ENCODE measurements around the gene SNAI3.
A peak's percentile ranks its signal among the peaks of the same experiment; 100 is the strongest.

SNAI3 gene

DNA sequence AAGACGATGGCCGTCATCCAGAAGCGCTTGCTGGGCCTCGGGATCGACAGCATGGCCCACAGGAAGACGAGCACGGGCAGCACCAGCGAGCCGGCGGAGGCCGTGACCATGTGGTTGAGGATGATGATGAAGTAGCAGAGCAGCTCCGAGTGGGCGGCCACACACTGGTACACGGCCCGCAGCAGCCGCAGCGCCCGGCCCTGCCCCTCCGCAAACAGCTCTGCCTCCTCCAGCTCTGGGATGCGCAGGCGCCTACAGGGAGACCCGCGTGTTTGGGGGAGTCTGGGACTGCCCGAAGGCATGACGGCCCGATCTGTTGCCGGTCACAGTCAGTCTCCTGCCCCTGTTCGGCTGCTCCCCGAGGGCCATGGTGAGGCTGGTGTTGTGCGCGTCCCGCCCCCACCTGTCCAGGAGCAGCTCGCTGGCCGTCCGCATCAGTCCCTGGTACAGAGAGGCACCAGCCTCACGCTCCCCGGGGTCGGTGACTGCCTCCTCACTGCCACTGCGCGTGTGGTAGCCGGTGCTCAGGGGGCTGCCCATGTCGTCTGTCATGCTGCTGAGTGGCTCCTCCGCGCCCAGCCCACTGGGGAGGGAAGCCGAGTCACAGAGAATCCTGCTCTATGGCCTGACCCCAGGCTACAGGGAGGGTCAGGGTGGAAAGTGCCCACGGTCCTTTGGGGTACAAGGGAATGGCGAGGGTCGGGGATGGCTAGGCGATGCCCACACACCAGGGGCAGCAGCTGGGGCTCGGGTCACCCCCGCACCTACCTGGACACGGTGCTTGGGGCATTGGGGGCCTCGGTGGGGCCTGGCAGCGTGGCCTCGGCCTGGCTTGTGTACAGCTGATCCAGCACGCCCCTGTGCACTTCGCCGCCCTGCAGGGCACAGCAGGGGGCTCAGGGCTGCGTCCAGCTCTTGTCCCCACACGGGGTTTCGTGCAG, 35.8 kb upstream of the SNAI3 start:
- DNase-seq (ENCODE audit: low spot score): no peak

GRCh38 chr16:88721236-88721635, 34.9 kb upstream of the SNAI3 start:
- DNase-seq (ENCODE audit: low spot score): no peak

DNA sequence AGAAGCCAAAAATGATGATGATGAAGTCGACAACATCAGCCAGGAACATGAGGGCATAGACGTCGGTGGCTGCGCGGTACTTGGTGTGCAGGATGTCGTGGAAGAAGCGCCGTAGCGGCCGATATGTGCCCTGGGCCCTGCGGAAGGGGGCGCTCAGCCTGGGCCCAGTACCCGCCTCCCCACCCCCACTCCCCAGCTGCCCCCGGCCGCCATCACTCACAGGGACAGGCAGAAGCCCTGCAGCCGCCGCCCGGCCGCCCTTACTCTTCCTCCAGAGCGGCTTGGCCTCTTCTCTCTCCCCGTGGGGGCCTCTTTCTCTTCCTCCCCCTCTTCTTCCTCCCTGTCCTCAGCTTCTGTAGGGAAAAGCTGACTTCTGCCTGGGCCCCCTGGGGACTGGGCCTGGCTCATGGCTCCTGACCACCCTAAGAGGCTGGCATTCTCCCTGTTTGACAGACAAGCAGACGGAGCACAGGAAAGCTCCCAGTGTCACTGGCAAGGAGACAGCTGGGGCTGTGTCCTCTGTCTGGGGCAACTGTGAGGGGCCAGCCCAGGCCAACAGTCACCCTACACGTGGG, 34.2 kb upstream of the SNAI3 start:
- no peak for DNase-seq (ENCODE audit: low spot score)

DNA sequence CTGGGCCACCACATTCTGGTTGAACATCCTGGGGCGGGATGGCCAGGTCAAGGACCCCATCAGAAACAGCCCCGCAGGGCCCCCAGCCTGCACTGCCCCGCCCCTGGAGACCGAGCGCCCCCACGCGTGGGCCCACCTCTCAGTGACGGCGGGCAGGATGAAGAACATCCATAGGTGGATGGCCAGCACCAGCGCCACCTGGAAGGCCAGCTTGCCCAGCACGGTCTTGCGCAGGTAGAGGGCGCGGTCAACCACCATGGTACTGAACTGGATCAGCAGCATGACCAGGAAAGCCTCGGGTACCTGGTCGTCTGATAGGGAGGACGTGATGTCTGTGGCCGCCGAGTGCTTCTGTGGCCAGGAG, 33.6 kb upstream of the SNAI3 start:
- no peak for DNase-seq (ENCODE audit: low spot score)

- no peak for DNase-seq (ENCODE audit: low spot score)
These were observed 33.1 kb upstream of the SNAI3 start for GRCh38 chr16:88719267-88719932.

DNA sequence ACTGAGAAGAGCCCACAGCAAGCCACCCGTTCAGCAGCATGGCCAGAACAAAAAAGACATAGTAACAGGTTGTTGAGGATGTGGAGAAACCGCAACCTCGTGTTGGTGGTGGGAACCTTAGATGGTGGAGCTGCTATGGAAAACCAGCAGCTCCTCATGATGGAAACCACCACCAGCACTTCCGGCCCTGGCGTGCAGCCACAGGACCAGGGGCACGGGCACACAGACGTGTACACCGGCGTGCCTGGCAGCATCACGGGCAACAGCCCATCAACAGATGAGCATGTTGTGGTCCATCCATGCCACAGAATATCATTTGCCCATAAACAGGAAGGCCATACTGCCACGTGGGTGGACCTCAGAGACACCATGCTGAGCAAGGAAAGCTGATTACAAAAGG, 31.9 kb upstream of the SNAI3 start:
- DNase-seq (ENCODE audit: low spot score): no peak

GRCh38 chr16:88716601-88717001, 30.3 kb upstream of the SNAI3 start:
- DNase-seq (ENCODE audit: low spot score): no peak

GRCh38 chr16:88716201-88716600, 29.9 kb upstream of the SNAI3 start:
- DNase-seq (ENCODE audit: low spot score): no peak

DNA sequence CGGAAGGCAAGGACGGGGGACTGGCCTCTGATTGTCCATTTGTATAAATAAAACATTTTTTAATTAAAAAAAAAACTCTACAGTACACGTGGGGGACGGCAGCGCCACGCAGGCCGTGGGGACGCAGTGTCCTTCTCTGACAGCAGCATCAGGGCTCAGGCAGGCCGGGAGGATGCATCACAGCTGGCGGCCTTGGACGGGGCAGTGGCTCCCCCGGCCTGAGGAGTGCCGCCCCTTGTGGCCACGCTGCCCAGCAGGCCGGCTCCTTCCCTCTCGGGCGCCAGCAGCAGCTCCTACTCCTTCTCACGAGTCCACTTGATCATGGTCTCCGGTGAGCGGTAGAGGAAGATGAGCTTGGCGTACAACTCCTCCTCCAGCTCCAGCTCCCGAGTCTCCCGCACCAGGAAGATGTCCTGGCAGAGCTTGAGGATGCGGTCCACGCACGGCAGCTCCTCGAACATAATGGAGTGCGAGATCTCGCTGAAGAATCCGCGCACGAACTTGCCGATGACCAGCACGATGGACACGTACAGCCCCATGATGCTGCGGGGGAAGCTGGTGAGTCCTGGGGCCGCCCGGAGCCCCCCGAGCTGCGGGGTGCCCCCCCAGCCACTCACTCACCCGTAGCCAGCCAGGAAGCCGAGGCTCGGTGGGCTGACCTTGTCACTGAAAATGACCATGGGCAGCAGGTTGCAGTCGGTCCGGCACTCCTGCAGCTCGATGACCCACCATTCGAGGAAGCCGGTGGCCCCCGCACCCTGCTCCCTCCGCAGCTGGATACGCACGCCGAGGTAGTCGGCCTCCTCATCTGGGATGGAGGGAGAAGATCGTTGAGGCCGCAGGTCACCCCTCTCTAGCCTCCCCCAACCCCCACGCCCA, 29.2 kb upstream of the SNAI3 start:
- no peak for DNase-seq (ENCODE audit: low spot score)

DNA sequence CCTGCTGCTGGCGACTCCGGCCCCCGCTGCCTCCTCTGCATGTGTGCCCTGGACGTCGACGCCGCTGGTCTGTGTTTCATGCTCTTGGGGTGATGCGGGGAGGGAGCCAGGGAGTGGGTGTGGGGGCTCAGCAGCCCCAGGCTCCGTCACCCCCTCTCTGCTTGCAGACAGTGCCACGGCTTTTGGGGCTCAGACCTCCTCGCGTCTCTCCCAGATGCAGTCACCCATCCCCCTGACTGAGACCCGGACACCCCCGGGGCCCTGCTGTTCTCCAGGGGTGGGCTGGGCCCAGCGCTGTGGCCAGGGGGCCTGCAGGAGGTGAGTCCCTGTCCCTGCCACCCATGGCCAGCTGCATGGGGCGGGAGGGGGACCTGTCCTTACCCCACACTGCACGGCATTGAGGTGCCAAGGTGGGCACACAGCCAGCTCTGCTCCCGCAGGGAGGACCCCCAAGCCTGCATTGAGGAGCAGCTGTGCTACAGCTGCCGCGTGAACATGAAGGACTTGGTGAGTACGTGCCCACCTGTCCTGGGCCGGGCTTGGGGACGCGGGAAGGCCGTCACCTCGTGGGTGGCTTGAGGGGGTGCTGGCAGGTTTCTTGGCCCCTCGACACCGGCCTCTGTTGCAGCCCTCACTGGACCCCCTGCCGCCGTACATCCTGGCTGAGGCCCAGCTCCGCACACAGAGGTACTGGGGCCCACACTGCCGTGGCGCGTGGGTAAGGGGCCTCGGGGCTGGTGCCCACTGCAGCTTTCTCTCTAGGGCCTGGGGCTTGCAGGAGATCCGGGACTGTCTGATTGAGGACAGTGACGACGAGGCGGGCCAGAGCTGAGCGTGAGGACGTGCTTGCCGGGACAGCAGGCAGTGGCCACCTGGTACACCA, 28.4 kb upstream of the SNAI3 start:
- DNase-seq (ENCODE audit: low spot score): no peak

DNA sequence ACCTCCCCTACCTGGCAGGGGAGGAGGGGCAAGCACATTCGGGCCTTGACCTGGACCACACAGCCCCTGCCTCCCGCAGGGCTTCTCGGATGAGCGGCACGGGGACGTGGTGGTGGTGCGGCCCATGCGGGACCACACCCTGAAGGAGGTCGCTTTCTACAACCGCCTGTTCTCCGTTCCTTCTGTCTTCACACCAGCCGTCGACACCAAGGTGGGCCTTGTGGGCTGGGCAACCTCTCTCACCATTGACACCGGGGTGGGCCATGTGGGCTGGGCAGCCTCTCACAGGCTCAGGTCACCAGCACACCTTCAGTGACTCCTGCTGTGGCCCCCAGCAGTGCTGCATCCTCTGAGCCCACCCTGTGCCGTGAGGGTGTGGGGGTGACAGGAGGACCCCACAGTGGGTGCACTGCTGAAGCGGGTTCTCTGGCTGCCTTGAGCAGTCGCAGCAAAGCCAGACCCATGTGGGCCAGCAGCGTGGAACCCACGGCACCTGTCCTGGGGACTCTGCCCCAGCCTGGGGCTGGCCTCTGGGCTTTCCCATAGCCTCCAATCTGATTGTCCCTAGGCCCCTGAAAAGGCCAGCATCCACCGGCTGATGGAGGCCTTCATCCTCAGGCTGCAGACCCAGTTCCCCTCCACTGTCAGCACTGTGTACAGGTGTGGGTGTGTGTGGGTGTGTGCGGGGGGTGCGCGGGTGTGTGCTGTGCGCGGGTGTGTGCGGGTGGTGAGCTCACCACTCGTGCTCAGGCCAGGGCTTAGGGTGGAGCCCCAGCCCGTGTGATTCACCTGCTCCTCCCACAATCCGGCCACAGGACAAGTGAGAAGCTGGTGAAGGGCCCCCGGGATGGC, 27.5 kb upstream of the SNAI3 start:
- DNase-seq (ENCODE audit: low spot score): no peak

GRCh38 chr16:88713054-88713453, 26.7 kb upstream of the SNAI3 start:
- no peak for DNase-seq (ENCODE audit: low spot score)

GRCh38 chr16:88712362-88712979, 26.2 kb upstream of the SNAI3 start:
- no peak for DNase-seq (ENCODE audit: low spot score)

DNA sequence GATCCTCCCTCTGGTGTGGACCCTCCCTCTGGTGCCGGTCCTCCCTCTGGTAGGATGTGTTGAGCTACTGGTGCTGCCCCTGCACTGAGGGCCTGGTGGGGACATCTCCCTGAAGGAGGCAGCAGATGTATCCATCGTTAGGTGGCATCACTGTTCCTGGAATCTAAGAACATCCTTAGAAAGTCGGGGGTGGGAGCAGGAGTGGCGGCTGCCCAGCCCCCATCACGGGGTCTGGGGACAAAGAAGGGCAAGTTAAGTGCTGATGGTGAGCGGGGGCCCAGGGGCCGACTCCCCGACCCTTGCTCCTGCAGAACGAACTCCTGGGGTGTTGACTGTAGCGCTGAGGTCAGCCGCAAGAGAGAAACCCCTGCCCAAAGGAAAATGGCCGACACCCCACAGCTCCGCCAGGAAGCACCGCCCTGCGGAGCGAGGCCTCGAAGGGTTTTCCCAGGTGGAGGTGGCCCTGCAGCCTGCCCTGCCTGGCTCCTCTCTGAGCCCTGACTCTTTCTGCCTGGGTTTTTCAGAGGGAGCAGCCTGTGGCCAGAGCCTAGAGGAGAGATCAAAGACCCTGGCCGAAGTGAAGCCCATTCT, 25.5 kb upstream of the SNAI3 start:
- no peak for DNase-seq (ENCODE audit: low spot score)

GRCh38 chr16:88710556-88710955, 24.2 kb upstream of the SNAI3 start:
- DNase-seq (ENCODE audit: low spot score): no peak

DNA sequence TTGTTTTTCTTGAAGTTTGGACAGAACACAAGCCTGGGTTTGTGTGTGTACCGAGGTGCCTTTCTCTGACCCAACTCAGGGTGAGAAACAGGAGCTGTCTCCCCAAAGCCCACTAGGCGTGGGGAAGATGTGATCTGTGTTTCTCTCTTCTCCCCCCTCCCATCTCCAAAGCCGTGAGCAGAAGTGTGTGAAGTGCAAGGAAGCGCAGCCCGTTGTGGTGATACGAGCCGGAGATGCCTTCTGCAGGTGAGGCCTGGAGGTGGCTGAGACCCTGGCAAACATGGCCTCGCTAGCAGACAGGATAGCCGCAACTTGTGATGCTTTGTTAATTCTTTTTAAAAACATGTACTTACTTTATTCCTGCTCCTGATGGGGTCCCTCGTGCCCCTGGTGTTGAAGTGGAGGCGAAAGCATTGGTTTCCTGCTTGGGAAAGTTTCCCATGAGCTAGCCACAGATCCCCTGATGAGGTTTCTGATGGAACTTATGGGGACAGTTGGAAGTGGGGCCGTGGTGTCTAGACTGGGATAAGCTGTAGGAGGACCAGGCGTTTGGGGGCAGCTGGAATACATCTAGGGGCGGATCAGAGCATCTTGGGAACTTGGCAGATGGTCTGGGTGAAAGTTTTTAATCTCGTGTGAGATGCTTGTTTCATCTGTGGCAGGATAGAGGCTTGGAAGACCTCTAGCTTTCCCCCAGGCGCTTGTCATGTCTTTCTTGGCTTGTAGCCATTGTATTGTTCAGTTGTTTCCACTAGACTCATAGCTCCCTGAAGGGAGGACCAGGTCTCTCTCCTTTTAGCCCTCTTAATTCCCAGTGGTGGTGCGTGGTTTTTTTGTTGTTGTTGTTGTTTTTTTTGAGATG, 20.9 kb upstream of the SNAI3 start:
- no peak for DNase-seq (ENCODE audit: low spot score)

DNA sequence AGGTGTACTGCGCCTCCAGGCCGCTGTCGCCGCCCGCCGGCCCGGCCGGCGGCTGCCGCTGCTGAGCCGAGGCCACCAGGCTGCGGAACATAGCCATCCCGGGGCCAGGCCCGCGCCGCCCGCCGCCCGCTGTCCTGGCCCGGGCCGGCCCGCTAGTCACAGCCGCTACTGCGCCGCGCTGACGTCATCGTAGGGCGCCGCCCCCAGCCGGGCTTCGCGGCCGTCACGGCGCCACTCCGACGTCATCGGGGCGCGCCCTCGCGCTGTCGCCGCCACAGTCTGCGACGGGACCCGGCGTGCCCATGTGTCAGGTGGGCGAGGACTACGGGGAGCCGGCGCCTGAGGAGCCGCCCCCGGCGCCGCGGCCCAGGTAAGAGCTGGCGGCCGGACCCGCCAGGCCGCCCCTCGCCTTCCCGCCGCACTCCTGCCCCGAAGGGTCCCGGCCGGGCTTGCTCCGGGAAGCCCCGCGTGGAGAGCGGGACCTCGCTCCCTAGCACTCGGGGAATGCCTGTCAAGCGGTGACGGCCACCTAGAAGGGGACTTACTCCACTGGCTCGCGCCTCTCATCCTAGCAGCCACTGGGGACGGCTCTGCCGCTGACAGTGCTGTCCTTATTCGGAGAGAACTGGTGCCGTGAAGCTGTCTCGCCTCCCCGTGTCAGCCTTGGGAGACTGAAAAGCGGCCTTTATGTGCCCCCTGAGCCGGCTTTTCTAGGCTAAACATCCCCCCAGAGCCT, 20.1 kb upstream of the SNAI3 start, which contains the start of the genes CTU2 and RNF166:
CTU2 (plus strand) TSS at position 275 of the 736 bp plus-strand sequence; CDS start at position 303, 28 bp downstream.
RNF166 (minus strand) TSS at position 180 of the 736 bp plus-strand sequence; CDS start at position 97, 83 bp downstream.
- peak; percentile 100 for DNase-seq (ENCODE audit: low spot score)
